Ramos (cell line): ENCODE results near the gene FNDC3B.

Experiments used
- in situ Hi-C: fragments of 300-500 bp; cut with MboI; formaldehyde crosslinking; loops from one replicate; pipeline ENCODE4 v1.14.3; 2022; ENCODE audit warnings: low sequenced_read_pairs; ENCODE audit not compliant: unreplicated experiment

Gene FNDC3B

GRCh38 chr3:172143739-172144497 is 104.5 kb downstream of the FNDC3B start:
- in situ Hi-C loops, result no loop called here

GRCh38 chr3:172144601-172145000 is 105.2 kb downstream of the FNDC3B start:
- in situ Hi-C loops, result no loop called here

GRCh38 chr3:172145031-172145686 is 105.8 kb downstream of the FNDC3B start:
- in situ Hi-C loops, result no loop called here

DNA sequence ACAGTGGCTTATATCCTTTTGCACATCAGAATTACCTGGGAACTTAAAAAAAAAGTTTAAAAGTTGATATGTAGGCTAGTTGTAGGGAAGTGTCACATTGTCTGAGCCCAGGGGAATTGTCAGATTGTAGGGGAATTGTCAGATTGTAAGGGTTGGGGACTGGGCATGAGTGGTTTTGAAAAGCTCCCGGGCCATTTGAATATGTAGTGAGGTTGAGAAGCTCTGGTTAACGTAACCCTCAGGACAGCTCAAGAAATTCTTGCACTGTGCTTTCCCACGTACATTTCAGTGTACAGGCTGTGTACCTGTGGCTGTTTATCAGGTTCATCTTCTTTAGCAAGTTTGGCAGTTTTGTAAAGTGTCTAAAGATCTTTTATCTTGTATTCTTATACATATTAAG is 107.0 kb downstream of the FNDC3B start:
- in situ Hi-C loops, result no loop called here

DNA sequence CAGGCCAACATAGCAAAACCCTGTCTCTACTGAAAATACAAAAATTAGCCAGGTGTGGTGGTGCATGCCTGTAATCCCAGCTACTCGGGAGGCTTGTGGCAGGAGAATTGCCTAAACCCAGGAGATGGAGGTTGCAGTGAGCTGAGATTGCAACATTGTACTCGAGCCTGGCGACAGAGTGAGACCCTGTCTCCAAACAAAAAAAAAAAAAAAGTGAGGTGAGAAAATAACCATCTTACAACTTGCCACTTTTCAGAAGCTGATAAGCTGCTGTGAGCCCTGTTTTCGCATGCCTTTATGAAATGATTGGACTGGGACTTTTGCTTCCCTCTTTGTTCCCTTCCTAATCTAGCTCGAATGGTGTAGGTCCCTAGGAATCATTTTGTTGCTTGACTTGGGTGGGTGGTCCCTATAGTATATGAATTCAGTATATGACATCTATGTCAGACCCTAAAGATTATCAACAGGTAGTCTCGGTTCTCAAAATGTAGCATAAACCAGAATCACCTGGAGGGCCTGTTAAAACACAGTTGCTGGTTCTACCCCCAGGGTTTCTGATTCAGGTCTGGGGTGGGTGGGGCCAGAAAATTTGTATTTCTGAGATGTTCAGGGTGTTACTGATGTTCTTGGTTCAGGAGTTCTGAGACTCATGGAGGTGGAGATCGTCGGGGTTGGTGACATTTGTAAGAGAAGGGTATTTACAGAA is 107.9 kb downstream of the FNDC3B start:
- in situ Hi-C loops, result no loop called here

DNA sequence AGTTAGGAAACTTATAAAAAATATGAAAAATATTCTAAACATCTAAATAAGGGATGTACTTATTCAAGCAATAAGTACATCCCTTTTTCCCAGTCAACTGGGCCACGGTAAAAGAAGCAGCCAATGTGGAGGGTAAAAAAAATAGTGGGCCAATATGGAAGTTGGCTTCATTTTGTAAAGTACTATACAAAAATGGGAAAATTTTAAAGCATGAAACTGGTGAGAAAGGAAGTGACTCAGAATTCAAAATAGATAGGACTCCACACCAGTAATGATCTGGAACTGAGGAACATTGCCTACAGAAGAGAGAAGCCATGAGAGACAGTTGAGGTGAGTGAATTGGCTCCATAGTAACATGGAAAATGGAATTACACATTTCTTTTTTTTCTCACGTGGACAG is 108.9 kb downstream of the FNDC3B start:
- in situ Hi-C loops, result no loop called here

DNA sequence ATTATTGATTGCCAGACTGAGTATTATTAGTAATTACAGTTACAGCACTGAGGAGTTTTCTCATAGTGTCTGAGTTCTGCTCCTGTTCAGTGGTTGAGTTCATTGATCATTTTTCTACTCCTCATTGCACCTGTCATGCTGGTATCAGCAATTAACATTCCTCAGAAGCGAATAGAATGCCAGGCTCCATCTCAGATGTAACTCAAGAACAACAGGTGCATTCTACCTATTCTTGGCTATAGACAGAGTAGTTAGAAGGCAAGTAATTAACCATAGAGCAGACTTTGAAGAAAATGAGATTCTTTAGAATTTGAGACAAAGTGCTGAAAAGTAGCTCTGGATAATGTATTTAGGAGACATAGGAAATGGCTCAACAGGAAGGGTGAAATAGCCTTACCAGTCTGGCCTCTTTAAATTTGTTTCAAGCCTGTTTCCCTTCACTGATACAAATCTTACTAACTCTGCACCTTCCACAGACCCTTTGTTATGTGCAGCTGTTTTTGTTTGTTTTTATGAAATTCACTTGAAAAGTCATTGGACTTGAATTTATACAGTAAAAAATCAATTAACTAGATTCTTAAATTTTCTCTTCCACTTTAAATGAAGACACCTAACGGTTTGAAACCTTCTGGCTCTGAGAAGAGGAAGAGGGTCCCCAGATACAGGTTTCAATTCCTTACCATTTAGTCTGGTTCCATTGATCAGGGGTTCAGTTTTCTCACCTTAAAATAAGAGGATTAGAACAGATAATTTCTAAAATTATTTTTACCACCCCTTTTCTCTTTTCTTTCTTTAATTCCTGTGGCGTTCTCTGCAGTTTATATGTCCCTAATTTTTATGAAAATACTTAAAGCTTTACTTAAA is 109.6 kb downstream of the FNDC3B start:
- in situ Hi-C loops, result no loop called here

- in situ Hi-C loops, result no loop called here
These were observed 110.9 kb downstream of the FNDC3B start for GRCh38 chr3:172150268-172150667.

DNA sequence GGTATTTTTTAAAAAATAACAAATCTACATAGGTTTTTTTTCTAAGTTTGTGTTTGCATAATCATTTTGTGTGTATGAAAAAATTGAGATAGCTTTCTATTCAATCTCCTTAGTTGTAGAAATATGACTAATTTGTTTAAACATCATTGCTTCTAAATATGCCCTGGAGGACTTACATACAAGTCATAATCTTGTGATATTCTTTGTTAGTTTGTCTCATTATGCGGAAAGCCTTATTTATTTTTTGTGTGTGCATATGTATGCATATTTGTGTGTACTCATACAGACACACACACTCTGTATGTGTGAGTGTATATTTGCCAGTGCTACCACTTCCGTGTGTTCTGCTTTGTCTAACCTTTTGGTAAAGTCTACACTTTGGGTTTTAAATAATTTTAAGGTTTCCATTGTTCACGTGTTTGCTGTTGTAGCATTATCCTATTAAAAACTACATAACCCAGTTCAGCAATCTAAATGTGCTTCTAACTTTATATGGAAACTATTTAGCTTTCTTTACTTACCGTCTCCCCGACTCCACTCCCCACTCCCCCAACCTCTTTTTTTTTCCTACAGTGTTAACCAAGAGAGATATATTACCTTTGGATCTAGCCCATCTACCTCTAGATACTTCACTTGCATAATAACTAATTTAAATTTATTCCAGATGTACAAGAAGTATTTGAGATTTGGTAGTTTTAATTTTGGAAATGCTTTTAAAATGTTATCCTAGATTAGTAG is 111.7 kb downstream of the FNDC3B start:
- in situ Hi-C loops, result no loop called here

GRCh38 chr3:172151651-172152649 is 112.6 kb downstream of the FNDC3B start:
- in situ Hi-C loops, result no loop called here

GRCh38 chr3:172152874-172153273 is 113.5 kb downstream of the FNDC3B start:
- in situ Hi-C loops, result no loop called here

- in situ Hi-C loops, result no loop called here
These were observed 114.0 kb downstream of the FNDC3B start for GRCh38 chr3:172153335-172153861.

- in situ Hi-C loops, result no loop called here
These were observed 115.6 kb downstream of the FNDC3B start for GRCh38 chr3:172154768-172155664.

GRCh38 chr3:172155897-172156585 is 116.7 kb downstream of the FNDC3B start:
- in situ Hi-C loops, result no loop called here

- in situ Hi-C loops, result no loop called here
These were observed 117.2 kb downstream of the FNDC3B start for GRCh38 chr3:172156586-172156955.

GRCh38 chr3:172157564-172158258 is 118.3 kb downstream of the FNDC3B start:
- in situ Hi-C loops, result no loop called here
